Stomach (tissue), 9 donors: ENCODE results near the gene FAM72B. TPM values are rescaled to one million over a fixed set of nuclear protein-coding genes. Genes with fewer than 3 reads are reported as not detected.
"Not testable (repeated sequence)": the region's sequence is repeated elsewhere in the genome, so short reads cannot be mapped to it uniquely, and the experiment has no call there.

ENCODE experiments used
- DNase-seq, 2 donors: peaks; one replicate each; pipeline versions ENCODE4 v3.0.0 to v3.0.0-alpha.2; 2013 to 2019
- H3K27ac ChIP-seq, 5 donors: fragments of 200-600 bp in 4 of 5; sonication (generic) in 4 of 5; one replicate each; pipeline ENCODE4 v1.5.1; 2013 to 2019; ENCODE audit warnings: mild to moderate bottlenecking in 1 of 5, moderate library complexity in 1 of 5
- H3K27me3 ChIP-seq, 3 donors: fragments of 200-600 bp; sonication (generic); one replicate each; pipeline ENCODE4 v1.5.1; 2017 to 2019; ENCODE audit warnings: mixed run types in 1 of 3
- H3K36me3 ChIP-seq, 4 donors: fragments of 200-600 bp; sonication (generic); 1 replicate in 3 of 4; 2 replicates in 1 of 4; pipeline ENCODE4 v1.5.1; 2016 to 2019
- H3K4me1 ChIP-seq, 4 donors: fragments of 200-600 bp; sonication (generic); one replicate each; pipeline ENCODE4 v1.5.1; 2016 to 2019
- H3K4me3 ChIP-seq, 4 donors: fragments of 200-600 bp; sonication (generic) in 3 of 4; one replicate each; pipeline ENCODE4 v1.5.1; 2016 to 2019; ENCODE audit warnings: mild to moderate bottlenecking in 1 of 4
- H3K9me3 ChIP-seq, 4 donors: fragments of 200-600 bp; sonication (generic); one replicate each; pipeline ENCODE4 v1.5.1; 2016 to 2019
- WGBS, 5 donors: extraction: QIAGEN DNeasy Blood & Tissue Kit in 3 of 5; methylation state at CpG; one replicate each; pipeline versions ENCODE4 v1.1.5 to v1.1.7; 2013 to 2018; 5-methylcytosine and 5-hydroxymethylcytosine counted together
- intact Hi-C: fragments of 100-400 bp; cut with DNase I; formaldehyde crosslinking; loops from one replicate; pipeline ENCODE4 v1.15.1; 2023; ENCODE audit warnings: low total_unique reads
- polyA plus RNA-seq, 3 donors: library from polyadenylated mRNA; stranded (reverse); fragments of 200-250 nt; gene quantifications; one replicate each; pipeline ENCODE4 v1.2.3, GENCODE V29; 2013
- total RNA-seq, 5 donors: library from RNA; depleted of rRNA; stranded (reverse); fragments of >200 nt; gene quantifications; one replicate each; pipeline versions ENCODE4 v1.1.0 to v1.2.3, GENCODE V29; 2014 to 2016
- donor health status: healthy with polysubstance abuse.
- donor health status: Bipolar disorder and iron deficiency.
- donor health status: healthy.

The FAM72B gene
- total and polyA plus RNA-seq, 8 donors: 0.46 to 1.5 (median 1.4) TPM; not detected in 4

- WGBS, 5 donors: no CpG with 5 or more reads among the region's 5 CpGs
- H3K4me3 ChIP-seq, intact Hi-C loops, H3K27ac ChIP-seq, DNase-seq, H3K36me3 ChIP-seq, H3K9me3 ChIP-seq, H3K4me1 ChIP-seq, H3K27me3 ChIP-seq: not testable (repeated sequence)
These were observed 30.5 kb upstream of the FAM72B start for GRCh38 chr1:121214544-121215156.

- H3K4me3 ChIP-seq, H3K36me3 ChIP-seq, H3K27ac ChIP-seq, H3K27me3 ChIP-seq, H3K4me1 ChIP-seq, H3K9me3 ChIP-seq, intact Hi-C loops: not testable (repeated sequence)
- WGBS, 5 donors: 44 to 60% (median 57%) methylated on average over 1 to 7 of the region's 9 CpGs; no CpG with 5 or more reads in 2 of the 5 donors
- peak; percentile 7 to 62 for DNase-seq
These were observed 29.4 kb upstream of the FAM72B start for GRCh38 chr1:121213491-121213890.

GRCh38 chr1:121210778-121211177 lies 26.6 kb upstream of the FAM72B start:
- H3K9me3 ChIP-seq, H3K27ac ChIP-seq, intact Hi-C loops, H3K36me3 ChIP-seq, H3K27me3 ChIP-seq, H3K4me1 ChIP-seq, H3K4me3 ChIP-seq: not testable (repeated sequence)
- 34 to 65% (median 50%) methylated on average over 2 of the region's 2 CpGs; no CpG with 5 or more reads in 2 of the 5 donors for WGBS, 5 donors
- peak in 1 of 2 donors; percentile 25 for DNase-seq

GRCh38 chr1:121208375-121208774 lies 24.2 kb upstream of the FAM72B start:
- H3K4me3 ChIP-seq, H3K4me1 ChIP-seq, H3K9me3 ChIP-seq, H3K27ac ChIP-seq, H3K36me3 ChIP-seq, H3K27me3 ChIP-seq, DNase-seq, intact Hi-C loops: not testable (repeated sequence)
- WGBS, 5 donors: 62 to 84% (median 73%) methylated on average over 3 to 5 of the region's 6 CpGs

GRCh38 chr1:121207328-121207727 lies 23.2 kb upstream of the FAM72B start:
- H3K27ac ChIP-seq, H3K4me3 ChIP-seq, H3K4me1 ChIP-seq, H3K9me3 ChIP-seq, H3K27me3 ChIP-seq, H3K36me3 ChIP-seq, intact Hi-C loops: not testable (repeated sequence)
- DNase-seq: peak in 1 of 2 donors; percentile 0
- 90 to 100% (median 95%) methylated on average over 1 of the region's 2 CpGs for WGBS, 5 donors

GRCh38 chr1:121205786-121206711 lies 21.9 kb upstream of the FAM72B start:
- H3K27ac ChIP-seq, H3K4me3 ChIP-seq, H3K4me1 ChIP-seq, intact Hi-C loops, H3K27me3 ChIP-seq, H3K9me3 ChIP-seq, H3K36me3 ChIP-seq, DNase-seq: not testable (repeated sequence)
- WGBS, 5 donors: 89 to 100% (median 97%) methylated on average over 1 to 3 of the region's 8 CpGs

- H3K4me3 ChIP-seq, H3K27me3 ChIP-seq, H3K27ac ChIP-seq, H3K36me3 ChIP-seq, intact Hi-C loops, H3K4me1 ChIP-seq, DNase-seq, H3K9me3 ChIP-seq: not testable (repeated sequence)
- 72 to 95% (median 78%) methylated on average over 2 to 3 of the region's 3 CpGs for WGBS, 5 donors
These were observed 18.8 kb upstream of the FAM72B start for GRCh38 chr1:121202986-121203385.

- intact Hi-C loops: not testable (repeated sequence)
- WGBS, 5 donors: 31 to 70% (median 53%) methylated on average over 9 of the region's 13 CpGs
- peak overlapping the region in 1 of 5 donors; percentile 28 for H3K27ac ChIP-seq
These were observed 17.1 kb upstream of the FAM72B start for GRCh38 chr1:121200985-121201981.

GRCh38 chr1:121200232-121200631 lies 16.1 kb upstream of the FAM72B start:
- intact Hi-C loops, H3K36me3 ChIP-seq, DNase-seq, H3K27ac ChIP-seq, H3K4me1 ChIP-seq, H3K4me3 ChIP-seq, H3K9me3 ChIP-seq, H3K27me3 ChIP-seq: not testable (repeated sequence)
- no CpG with 5 or more reads among the region's 1 CpG for WGBS, 5 donors

More at GRCh38 chr1:121200985-121201981, 17.1 kb upstream of the FAM72B start:
- not testable (repeated sequence) for H3K27me3 ChIP-seq, H3K4me1 ChIP-seq, H3K4me3 ChIP-seq, H3K36me3 ChIP-seq, H3K9me3 ChIP-seq
- peak in 1 of 2 donors; percentile 21 for DNase-seq

- H3K9me3 ChIP-seq, intact Hi-C loops, H3K36me3 ChIP-seq, H3K4me1 ChIP-seq, DNase-seq, H3K4me3 ChIP-seq, H3K27me3 ChIP-seq, H3K27ac ChIP-seq: not testable (repeated sequence)
- WGBS, 5 donors: 83 to 100% (median 93%) methylated on average over 1 of the region's 3 CpGs
These were observed 15.6 kb upstream of the FAM72B start for GRCh38 chr1:121199763-121200162.
